ENCODE data around the gene HDAC7. TPM values are rescaled to one million over a fixed set of nuclear protein-coding genes. Genes with fewer than 3 reads are reported as not detected.
A peak's percentile ranks its signal among the peaks of the same experiment; 100 is the strongest.

Gene HDAC7
- total RNA-seq, 4 donors from 2014 or later = 58.3 to 105 (median 82.5) TPM

- H3K4me1 ChIP-seq = peaks cover 55 to 63% (median 61%) of the 10 kb centered on the region in 4 donors
- intact Hi-C loops (cut with DNase I) = loop anchor here (5.0 kb wide), 1 partner anchor 37 kb away; no protein-coding TSS in a partner anchor
- H3K4me3 ChIP-seq = peak overlapping the region in 1 of 4 donors; percentile 6
- H3K9me3 ChIP-seq = no peaks in the 10 kb centered on the region
- TF ChIP-seq POLR2AphosphoS5 (IDR thresholded peaks at IDR 0.05) (no peak), EP300 (IDR thresholded peaks at IDR 0.05) (no peak), POLR2A (IDR thresholded peaks at IDR 0.05; ENCODE audit: low read depth) (no peak), CTCF (IDR thresholded peaks at IDR 0.05) (no peak)
- H3K36me3 ChIP-seq = peaks cover 0 to 18% (median 0%) of the 10 kb centered on the region in 4 donors
- no peak for DNase-seq (ENCODE audit: extremely low spot score)
- H3K27me3 ChIP-seq = no peaks in the 10 kb centered on the region
- WGBS = 86% methylated on average over 5 of the region's 21 CpGs
- peak overlapping the region; percentile 26 to 64 (median 34) for H3K27ac ChIP-seq (replicated peaks in 1 of 4)
Observed at GRCh38 chr12:47740606-47741339, 78.9 kb downstream of the HDAC7 start.

- no peaks in the 10 kb centered on the region for H3K27me3 ChIP-seq
- intact Hi-C loops (cut with DNase I) = loop anchor here (5.0 kb wide), 1 partner anchor 37 kb away; no protein-coding TSS in a partner anchor
- peak in 1 of 2 donors; percentile 20 for TF ChIP-seq POLR2AphosphoS5 (IDR thresholded peaks at IDR 0.05)
- no peak for TF ChIP-seq CTCF (IDR thresholded peaks at IDR 0.05)
- no peak overlapping the region for H3K4me3 ChIP-seq
- peaks cover 0 to 13% (median 0%) of the 10 kb centered on the region in 4 donors for H3K36me3 ChIP-seq
- peaks cover 63 to 71% (median 69%) of the 10 kb centered on the region in 4 donors for H3K4me1 ChIP-seq
- 84% methylated on average over 3 of the region's 12 CpGs for WGBS
- H3K27ac ChIP-seq (replicated peaks in 1 of 4) = peak overlapping the region in 3 of 4 donors; percentile 26 to 64 (median 40)
- no peaks in the 10 kb centered on the region for H3K9me3 ChIP-seq
- no peak for DNase-seq (ENCODE audit: extremely low spot score)
Observed at GRCh38 chr12:47739979-47740378, 79.7 kb downstream of the HDAC7 start.

- H3K4me3 ChIP-seq = no peak overlapping the region
- TF ChIP-seq POLR2AphosphoS5 (IDR thresholded peaks at IDR 0.05) = no peak
- peak overlapping the region; percentile 77 to 86 (median 82) for H3K27ac ChIP-seq (replicated peaks in 1 of 4)
- DNase-seq (ENCODE audit: extremely low spot score) = no peak
- H3K36me3 ChIP-seq = peaks cover 0 to 13% (median 0%) of the 10 kb centered on the region in 4 donors
- H3K4me1 ChIP-seq = peaks cover 70 to 78% (median 76%) of the 10 kb centered on the region in 4 donors
- intact Hi-C loops (cut with DNase I) = no loop called here
- no peaks in the 10 kb centered on the region for H3K27me3 ChIP-seq
- H3K9me3 ChIP-seq = no peaks in the 10 kb centered on the region
- 93% methylated on average over 3 of the region's 3 CpGs for WGBS
Observed at GRCh38 chr12:47739297-47739696, 80.4 kb downstream of the HDAC7 start.

GRCh38 chr12:47737936-47738594, 81.6 kb downstream of the HDAC7 start:
- intact Hi-C loops (cut with DNase I) = no loop called here
- no peak overlapping the region for H3K4me3 ChIP-seq

More at GRCh38 chr12:47737936-47738594, 81.6 kb downstream of the HDAC7 start:
- peak overlapping the region; percentile 77 to 86 (median 82) for H3K27ac ChIP-seq (replicated peaks in 1 of 4)
- 94% methylated on average over 5 of the region's 17 CpGs for WGBS
- TF ChIP-seq CTCF (IDR thresholded peaks at IDR 0.05) = no peak
- TF ChIP-seq POLR2A (IDR thresholded peaks at IDR 0.05; ENCODE audit: low read depth) = no peak
- TF ChIP-seq EP300 (IDR thresholded peaks at IDR 0.05) = no peak
- no peak for TF ChIP-seq POLR2AphosphoS5 (IDR thresholded peaks at IDR 0.05)
- H3K4me1 ChIP-seq = peaks cover 77 to 81% (median 79%) of the 10 kb centered on the region in 4 donors
- no peaks in the 10 kb centered on the region for H3K9me3 ChIP-seq
- no peak for DNase-seq (ENCODE audit: extremely low spot score)
- peaks cover 0 to 13% (median 0%) of the 10 kb centered on the region in 4 donors for H3K36me3 ChIP-seq
- H3K27me3 ChIP-seq = no peaks in the 10 kb centered on the region

All from esophagus muscularis mucosa (tissue), 4 donors.